ENCODE measurements around the gene TOX3. TPM values are rescaled to one million over a fixed set of nuclear protein-coding genes. Genes with fewer than 3 reads are reported as not detected.

The TOX3 gene
- total and polyA plus RNA-seq, 7 donors: 0.03 to 0.10 TPM; not detected in 5

GRCh38 chr16:52561910-52562741, 15.2 kb upstream of the TOX3 start:
- Histone ChIP-seq H3K27ac (no peak overlapping the region), H3K9me3 (no peaks in the 10 kb centered on the region), H3K36me3 (ENCODE audit: insufficient read depth in 1 of 2, low read depth in 1 of 2) (no peaks in the 10 kb centered on the region), H3K27me3 (ENCODE audit: insufficient read depth in 3 of 3, low read length in 2 of 3) (peaks cover 0 to 5% (median 0%) of the 10 kb centered on the region in 3 donors), H3K4me1 (no peaks in the 10 kb centered on the region), H3K4me3 (no peak overlapping the region)
- intact Hi-C loops (cut with DNase I): no loop called here
- no peak for TF ChIP-seq CTCF (IDR thresholded peaks at IDR 0.05)
- no peak for ATAC-seq
- no peak for DNase-seq
- 73 to 77% (median 75%) methylated on average over 5 of the region's 5 CpGs for WGBS, 3 donors

- Histone ChIP-seq H3K4me1 (no peaks in the 10 kb centered on the region), H3K4me3 (no peak overlapping the region), H3K27me3 (ENCODE audit: insufficient read depth in 3 of 3, low read length in 2 of 3) (peaks cover 0 to 5% (median 2%) of the 10 kb centered on the region in 3 donors), H3K27ac (no peak overlapping the region), H3K9me3 (no peaks in the 10 kb centered on the region), H3K36me3 (ENCODE audit: insufficient read depth in 1 of 2, low read depth in 1 of 2) (no peaks in the 10 kb centered on the region)
- ATAC-seq: no peak
- intact Hi-C loops (cut with DNase I): no loop called here
- 91 to 97% (median 95%) methylated on average over 2 of the region's 2 CpGs for WGBS, 3 donors
- no peak for TF ChIP-seq CTCF (IDR thresholded peaks at IDR 0.05)
- no peak for DNase-seq
Observed at GRCh38 chr16:52558448-52558847, 11.5 kb upstream of the TOX3 start.

DNA sequence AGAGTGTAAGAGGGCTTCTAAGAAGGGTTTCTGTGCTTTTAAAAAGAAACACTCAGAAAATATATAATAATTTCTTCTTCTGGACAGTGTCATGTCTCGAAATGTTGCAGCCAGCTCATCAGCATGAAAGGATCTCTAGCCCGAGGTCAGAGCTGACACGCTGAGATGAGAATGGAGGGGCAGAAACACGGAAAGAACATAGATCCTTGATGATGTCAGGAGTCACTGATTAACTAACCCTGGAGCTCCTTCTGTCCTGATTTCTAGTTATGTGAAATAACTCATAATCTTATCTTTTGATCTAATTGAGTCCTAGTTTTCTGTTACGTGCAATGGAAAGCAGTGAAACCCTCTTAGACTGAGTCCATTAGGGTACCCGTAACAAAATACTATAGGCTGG, 10.3 kb upstream of the TOX3 start:
- Histone ChIP-seq H3K36me3 (ENCODE audit: insufficient read depth in 1 of 2, low read depth in 1 of 2) (no peaks in the 10 kb centered on the region), H3K9me3 (no peaks in the 10 kb centered on the region), H3K27ac (no peak overlapping the region), H3K4me3 (no peak overlapping the region), H3K27me3 (ENCODE audit: insufficient read depth in 3 of 3, low read length in 2 of 3) (peaks cover 0 to 5% (median 2%) of the 10 kb centered on the region in 3 donors), H3K4me1 (no peaks in the 10 kb centered on the region)
- intact Hi-C loops (cut with DNase I): no loop called here
- 86 to 88% (median 88%) methylated on average over 6 of the region's 6 CpGs for WGBS, 3 donors
- ATAC-seq (no peak), DNase-seq (no peak)
- TF ChIP-seq CTCF (IDR thresholded peaks at IDR 0.05): no peak

GRCh38 chr16:52556083-52556482, 9.1 kb upstream of the TOX3 start:
- no peak for ATAC-seq
- WGBS, 3 donors: 92 to 100% (median 97%) methylated on average over 1 of the region's 1 CpG
- Histone ChIP-seq H3K9me3 (no peaks in the 10 kb centered on the region), H3K4me1 (no peaks in the 10 kb centered on the region), H3K27ac (no peak overlapping the region), H3K36me3 (ENCODE audit: insufficient read depth in 1 of 2, low read depth in 1 of 2) (no peaks in the 10 kb centered on the region), H3K4me3 (no peak overlapping the region), H3K27me3 (ENCODE audit: insufficient read depth in 3 of 3, low read length in 2 of 3) (peaks cover 0 to 5% (median 2%) of the 10 kb centered on the region in 3 donors)
- no peak for TF ChIP-seq CTCF (IDR thresholded peaks at IDR 0.05)
- no peak for DNase-seq
- intact Hi-C loops (cut with DNase I): no loop called here

DNA sequence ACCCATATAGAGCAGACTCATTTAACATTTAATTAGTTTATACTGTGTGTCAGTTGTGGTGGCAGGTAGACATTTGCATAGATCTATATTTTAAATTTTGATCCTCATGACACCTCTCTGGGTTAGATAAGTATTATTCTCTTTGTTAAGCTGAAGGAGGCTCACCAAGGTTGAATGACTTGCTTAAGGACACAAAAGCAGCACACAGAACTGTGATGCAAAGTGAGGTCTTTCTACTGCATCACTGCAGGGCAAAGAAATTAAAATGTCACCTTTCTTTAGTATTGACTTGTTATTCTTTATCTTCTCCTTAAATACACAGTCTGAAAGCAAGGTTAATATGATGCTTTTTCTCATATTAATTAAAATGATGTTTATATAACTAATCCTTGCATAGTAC, 8.6 kb upstream of the TOX3 start:
- Histone ChIP-seq H3K36me3 (ENCODE audit: insufficient read depth in 1 of 2, low read depth in 1 of 2) (no peaks in the 10 kb centered on the region), H3K27me3 (ENCODE audit: insufficient read depth in 3 of 3, low read length in 2 of 3) (peaks cover 0 to 5% (median 2%) of the 10 kb centered on the region in 3 donors), H3K4me1 (no peaks in the 10 kb centered on the region), H3K9me3 (no peaks in the 10 kb centered on the region), H3K27ac (no peak overlapping the region), H3K4me3 (no peak overlapping the region)
- ATAC-seq (no peak), DNase-seq (no peak)
- TF ChIP-seq CTCF (IDR thresholded peaks at IDR 0.05): no peak
- intact Hi-C loops (cut with DNase I): no loop called here

Data from psoas muscle (tissue), 8 donors.